Colonic mucosa (tissue), 4 donors: ENCODE measurements around the gene TMPRSS11A. TPM values are rescaled to one million over a fixed set of nuclear protein-coding genes. Genes with fewer than 3 reads are reported as not detected.

Experiments used
- DNase-seq: peaks from one replicate; pipeline ENCODE4 v3.0.0-alpha.2; 2020
- H3K27ac ChIP-seq: fragments of 200-600 bp; one replicate; pipeline ENCODE4 v1.8.0; 2021
- H3K27me3 ChIP-seq: fragments of 200-600 bp; one replicate; pipeline ENCODE4 v1.8.0; 2021
- H3K36me3 ChIP-seq: fragments of 200-600 bp; one replicate; pipeline ENCODE4 v1.8.0; 2021
- H3K4me1 ChIP-seq: fragments of 200-600 bp; one replicate; pipeline ENCODE4 v1.8.0; 2021; ENCODE audit warnings: mild to moderate bottlenecking
- H3K4me3 ChIP-seq: fragments of 200-600 bp; one replicate; pipeline ENCODE4 v1.8.0; 2021
- H3K9ac ChIP-seq, 2 donors: one replicate each; pipeline ENCODE4 v1.7.0; 2013; ENCODE audit warnings: control low read depth in 2 of 2, low read depth in 2 of 2, low read length in 2 of 2
- H3K9me3 ChIP-seq: fragments of 200-600 bp; one replicate; pipeline ENCODE4 v1.8.0; 2021
- intact Hi-C: fragments of 100-400 bp; cut with DNase I; formaldehyde crosslinking; loops from one replicate; pipeline ENCODE4 v1.14.1; 2022
- total RNA-seq, 2 donors: library from RNA; stranded (reverse); fragmentation: NEBNext Ultra II Directional in 1 of 2; extraction: Animal tissue kit (Norgen Biotek cat#: 25700) in 1 of 2; gene quantifications; one replicate each; pipeline ENCODE4 v1.2.1, GENCODE V29; 2021
- TF ChIP-seq, protein P1 (sequence below): fragments of 200-600 bp; IDR thresholded peaks from one replicate; pipeline ENCODE4 v1.8.0; 2022; ENCODE audit warnings: antibody characterized with exemption, mild to moderate bottlenecking
- donor health status: healthy.
- donor health status: DM: no; HTN: no; CAD: no.
- donor health status: DM: no; HTN: no; CAD: no.

TMPRSS11A gene, protein sequence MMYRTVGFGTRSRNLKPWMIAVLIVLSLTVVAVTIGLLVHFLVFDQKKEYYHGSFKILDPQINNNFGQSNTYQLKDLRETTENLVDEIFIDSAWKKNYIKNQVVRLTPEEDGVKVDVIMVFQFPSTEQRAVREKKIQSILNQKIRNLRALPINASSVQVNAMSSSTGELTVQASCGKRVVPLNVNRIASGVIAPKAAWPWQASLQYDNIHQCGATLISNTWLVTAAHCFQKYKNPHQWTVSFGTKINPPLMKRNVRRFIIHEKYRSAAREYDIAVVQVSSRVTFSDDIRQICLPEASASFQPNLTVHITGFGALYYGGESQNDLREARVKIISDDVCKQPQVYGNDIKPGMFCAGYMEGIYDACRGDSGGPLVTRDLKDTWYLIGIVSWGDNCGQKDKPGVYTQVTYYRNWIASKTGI
- total RNA-seq = not detected

DNA sequence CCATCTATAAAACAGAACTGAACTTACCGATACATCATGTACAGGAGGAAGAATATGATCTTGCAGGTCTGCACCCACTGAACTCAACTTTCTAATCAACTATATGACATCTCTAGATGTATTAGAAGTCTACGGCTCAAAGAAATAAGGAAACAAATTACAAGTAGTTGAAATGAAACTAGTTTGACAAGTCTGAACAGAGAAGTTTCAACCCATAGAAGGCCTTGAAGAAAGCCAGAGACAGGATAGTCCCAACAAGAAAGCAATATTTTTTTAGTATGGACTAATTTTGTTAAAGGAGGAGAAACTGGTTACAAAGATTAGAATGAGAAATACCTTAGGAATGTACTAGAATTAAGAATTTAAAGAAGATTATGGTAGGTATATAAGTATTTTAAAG, at the start of gene TMPRSS11A:
Gene TMPRSS11A (minus strand): TSS at position 138 of the 400 bp plus-strand sequence. CDS start 100 bp downstream, at position 38.
- Histone ChIP-seq H3K36me3 (no peaks in the 10 kb centered on the region), H3K27me3 (no peaks in the 10 kb centered on the region), H3K9ac (no peak within 1 kb of the TSS), H3K4me1 (no peaks in the 10 kb centered on the region), H3K9me3 (no peaks in the 10 kb centered on the region), H3K27ac (no peak within 1 kb of the TSS), H3K4me3 (no peak within 1 kb of the TSS)
- TF ChIP-seq, protein P1, sequence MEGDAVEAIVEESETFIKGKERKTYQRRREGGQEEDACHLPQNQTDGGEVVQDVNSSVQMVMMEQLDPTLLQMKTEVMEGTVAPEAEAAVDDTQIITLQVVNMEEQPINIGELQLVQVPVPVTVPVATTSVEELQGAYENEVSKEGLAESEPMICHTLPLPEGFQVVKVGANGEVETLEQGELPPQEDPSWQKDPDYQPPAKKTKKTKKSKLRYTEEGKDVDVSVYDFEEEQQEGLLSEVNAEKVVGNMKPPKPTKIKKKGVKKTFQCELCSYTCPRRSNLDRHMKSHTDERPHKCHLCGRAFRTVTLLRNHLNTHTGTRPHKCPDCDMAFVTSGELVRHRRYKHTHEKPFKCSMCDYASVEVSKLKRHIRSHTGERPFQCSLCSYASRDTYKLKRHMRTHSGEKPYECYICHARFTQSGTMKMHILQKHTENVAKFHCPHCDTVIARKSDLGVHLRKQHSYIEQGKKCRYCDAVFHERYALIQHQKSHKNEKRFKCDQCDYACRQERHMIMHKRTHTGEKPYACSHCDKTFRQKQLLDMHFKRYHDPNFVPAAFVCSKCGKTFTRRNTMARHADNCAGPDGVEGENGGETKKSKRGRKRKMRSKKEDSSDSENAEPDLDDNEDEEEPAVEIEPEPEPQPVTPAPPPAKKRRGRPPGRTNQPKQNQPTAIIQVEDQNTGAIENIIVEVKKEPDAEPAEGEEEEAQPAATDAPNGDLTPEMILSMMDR = no peak
- DNase-seq = no peak
- intact Hi-C loops = no loop called here

DNA sequence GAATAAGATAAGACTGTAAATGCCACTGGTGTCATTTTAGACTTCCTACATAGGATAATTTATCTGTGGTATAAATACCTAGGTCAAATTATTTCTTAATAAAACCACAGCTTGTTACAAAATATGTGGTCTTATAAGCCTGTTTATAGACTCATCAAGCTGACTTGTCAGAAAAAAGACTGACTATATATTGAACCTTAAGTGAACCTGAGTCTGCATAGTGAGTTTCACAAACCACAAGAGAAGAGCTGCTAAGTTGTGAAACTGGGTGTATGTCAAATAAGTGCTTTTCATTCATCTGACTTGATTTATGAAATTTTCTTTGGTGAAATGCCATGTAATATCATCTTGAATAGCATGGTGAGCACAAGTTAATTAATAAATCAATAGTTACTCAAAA, 48.4 kb upstream of the TMPRSS11A start:
- intact Hi-C loops = no loop called here
- TF ChIP-seq, protein P1 = no peak

DNA sequence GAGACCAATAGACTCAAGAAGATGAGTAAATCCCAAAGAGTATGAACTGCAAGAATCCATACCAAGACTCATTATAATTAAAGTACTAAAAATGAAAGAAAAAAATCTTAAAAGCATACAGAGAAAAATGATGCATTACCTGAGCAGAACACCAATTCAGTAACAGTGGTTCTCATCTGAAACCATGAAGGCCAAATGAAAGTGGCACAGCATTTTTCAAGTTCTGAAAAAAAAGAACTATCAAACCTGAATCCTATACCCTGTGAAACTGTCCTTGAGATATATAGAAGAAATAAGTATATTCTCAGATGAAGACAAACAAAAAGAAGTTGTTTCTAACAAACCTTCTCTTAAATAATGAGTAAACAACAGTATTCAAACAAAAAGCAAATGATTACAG, 39.6 kb upstream of the TMPRSS11A start:
- H3K9me3 ChIP-seq = no peaks in the 10 kb centered on the region
- H3K4me3 ChIP-seq = no peak overlapping the region
- H3K27me3 ChIP-seq = no peaks in the 10 kb centered on the region
- no peaks in the 10 kb centered on the region for H3K4me1 ChIP-seq
- DNase-seq = no peak
- H3K27ac ChIP-seq = no peak overlapping the region
- TF ChIP-seq, protein P1 = no peak
- intact Hi-C loops = no loop called here
- no peaks in the 10 kb centered on the region for H3K36me3 ChIP-seq
- H3K9ac ChIP-seq = no peak overlapping the region

More for the DNA sequence above, 48.4 kb upstream of the TMPRSS11A start:
- H3K4me1 ChIP-seq = no peaks in the 10 kb centered on the region
- H3K27ac ChIP-seq = no peak overlapping the region
- no peak overlapping the region for H3K9ac ChIP-seq
- H3K9me3 ChIP-seq = no peaks in the 10 kb centered on the region
- no peak overlapping the region for H3K4me3 ChIP-seq
- no peaks in the 10 kb centered on the region for H3K36me3 ChIP-seq
- DNase-seq = no peak
- no peaks in the 10 kb centered on the region for H3K27me3 ChIP-seq

DNA sequence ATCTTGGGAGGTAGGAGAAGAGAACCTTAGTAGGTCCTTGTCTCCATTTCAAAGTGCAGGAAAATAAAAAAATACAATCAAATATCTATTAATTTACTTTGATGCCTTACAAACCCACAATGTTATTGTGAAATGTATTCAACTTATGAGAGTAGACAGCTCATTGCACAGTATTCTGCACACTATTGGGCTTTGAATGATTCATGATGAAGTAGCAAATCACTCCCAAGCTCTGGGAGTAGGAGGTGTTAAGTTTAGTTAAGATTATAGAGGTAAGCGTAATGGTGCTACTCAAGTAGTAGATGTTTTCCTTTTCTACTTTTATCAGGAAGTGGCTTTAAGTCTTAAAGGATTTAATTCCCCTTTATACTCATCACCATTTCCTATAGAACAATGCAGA, 32.8 kb upstream of the TMPRSS11A start:
- H3K9ac ChIP-seq = no peak overlapping the region
- no peaks in the 10 kb centered on the region for H3K9me3 ChIP-seq
- no peak overlapping the region for H3K4me3 ChIP-seq
- DNase-seq = no peak
- no peaks in the 10 kb centered on the region for H3K27me3 ChIP-seq
- TF ChIP-seq, protein P1 = no peak
- no peak overlapping the region for H3K27ac ChIP-seq
- H3K36me3 ChIP-seq = no peaks in the 10 kb centered on the region
- no peaks in the 10 kb centered on the region for H3K4me1 ChIP-seq
- intact Hi-C loops = no loop called here

DNA sequence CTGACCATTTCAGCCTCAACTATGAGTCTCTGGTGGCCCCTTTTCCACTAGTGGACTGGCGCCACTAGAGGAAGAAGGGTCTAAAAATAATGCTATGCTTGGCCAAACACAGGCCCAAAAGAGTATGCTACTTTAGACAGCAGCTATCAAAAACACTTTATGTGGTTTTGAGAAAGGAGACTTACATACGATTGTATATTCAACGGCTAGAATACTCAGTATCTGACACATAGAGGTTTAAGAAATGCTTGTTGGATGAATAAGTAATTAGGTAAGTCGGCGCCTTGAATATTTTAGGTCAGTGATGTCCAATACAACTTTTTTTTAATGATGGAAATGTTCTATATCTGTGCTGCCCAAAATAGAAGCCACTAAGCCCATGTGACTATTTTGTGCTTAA, 25.7 kb upstream of the TMPRSS11A start:
- Histone ChIP-seq H3K27me3 (no peaks in the 10 kb centered on the region), H3K9ac (no peak overlapping the region), H3K27ac (no peak overlapping the region), H3K4me3 (no peak overlapping the region), H3K4me1 (no peaks in the 10 kb centered on the region), H3K36me3 (no peaks in the 10 kb centered on the region), H3K9me3 (no peaks in the 10 kb centered on the region)
- intact Hi-C loops = loop anchor here (10.0 kb wide), 1 partner anchor 186 kb away; no protein-coding TSS in a partner anchor
- DNase-seq = no peak
- TF ChIP-seq, protein P1 = no peak
